OCI-LY3 (cell line): ENCODE results near the gene KRTAP5-9.

Experiments
- H2AFZ ChIP-seq: fragments of 200-600, 300-600 bp; shearing (Covaris generic); 2 replicates; pipeline ENCODE4 v1.6.0; 2014; ENCODE audit warnings: antibody characterized with exemption, low read depth, low read length
- H3K27ac ChIP-seq: fragments of 200-600, 300-600 bp; sonication (generic); 2 replicates; pipeline ENCODE4 v1.5.1; 2014; ENCODE audit warnings: mild to moderate bottlenecking, low read length, moderate library complexity, mixed read lengths
- H3K27me3 ChIP-seq: fragments of 200-600, 300-600 bp; sonication (generic); 2 replicates; pipeline ENCODE4 v1.6.1; 2014; ENCODE audit warnings: low read depth, low read length, mixed read lengths
- H3K36me3 ChIP-seq: fragments of 200-600, 300-600 bp; sonication (generic); replicated peaks from 2 replicates; pipeline ENCODE3; 2014; ENCODE audit warnings: low read depth, low read length, mixed read lengths
- H3K4me1 ChIP-seq: fragments of 300-600, 200-600 bp; sonication (generic); 2 replicates; pipeline ENCODE4 v1.6.1; 2014; ENCODE audit warnings: low read length, mixed read lengths
- H3K4me2 ChIP-seq: fragments of 200-600, 300-600 bp; sonication (generic); 2 replicates; pipeline ENCODE4 v1.6.1; 2014; ENCODE audit warnings: low read length, mixed read lengths
- H3K4me3 ChIP-seq: fragments of 300-600, 200-600 bp; sonication (generic); 2 replicates; pipeline ENCODE4 v1.5.1; 2014; ENCODE audit warnings: antibody characterized with exemption, mild to moderate bottlenecking, low read length, moderate library complexity
- H3K79me2 ChIP-seq: fragments of 300-600, 200-600 bp; shearing (Covaris generic); 2 replicates; pipeline ENCODE4 v1.6.1; 2014; ENCODE audit warnings: mild to moderate bottlenecking, low read length, mixed read lengths
- H3K9ac ChIP-seq: fragments of 300-600, 200-600 bp; shearing (Covaris generic); 2 replicates; pipeline ENCODE4 v1.6.0; 2014; ENCODE audit warnings: mild to moderate bottlenecking, low read length, moderate library complexity
- H3K9me3 ChIP-seq: fragments of 200-600, 300-600 bp; shearing (Covaris generic); 2 replicates; pipeline ENCODE4 v1.6.1; 2014; ENCODE audit warnings: low read length, mixed read lengths; ENCODE audit not compliant: insufficient read depth
- H4K20me1 ChIP-seq: fragments of 200-600, 300-600 bp; sonication (generic); 2 replicates; pipeline ENCODE4 v1.6.1; 2016; ENCODE audit warnings: low read length, mixed read lengths; ENCODE audit not compliant: insufficient read depth
- CTCF ChIP-seq: fragments of 200-600, 300-600 bp; sonication (generic); IDR thresholded peaks from 2 replicates; pipeline ENCODE4 v1.5.1; 2014; ENCODE audit warnings: antibody characterized with exemption, low read length, low read depth
- EZH2phosphoT487 ChIP-seq: fragments of 200-600 bp; shearing (Covaris generic); IDR thresholded peaks from 2 replicates; pipeline ENCODE4 v1.6.1; 2018; ENCODE audit warnings: antibody characterized with exemption, mixed run types, low read depth

The KRTAP5-9 gene

GRCh38 chr11:71548120-71548519 is at the start of gene KRTAP5-9:
KRTAP5-9 (plus strand) TSS chr11:71548420; CDS start chr11:71548658, 238 bp downstream.
- H4K20me1 ChIP-seq = no peaks in the 10 kb centered on the region
- H3K36me3 ChIP-seq = no peaks in the 10 kb centered on the region
- no peaks in the 10 kb centered on the region for H3K9me3 ChIP-seq
- peaks cover 43% of the 10 kb centered on the region for H3K4me1 ChIP-seq
- H2AFZ ChIP-seq = no peak within 1 kb of the TSS
- H3K27ac ChIP-seq = no peak within 1 kb of the TSS
- peaks cover 38% of the 10 kb centered on the region for H3K27me3 ChIP-seq
- no peak within 1 kb of the TSS for H3K4me3 ChIP-seq
- H3K4me2 ChIP-seq = no peak within 1 kb of the TSS
- no peaks in the 10 kb centered on the region for H3K79me2 ChIP-seq
- TF ChIP-seq EZH2phosphoT487 (no peak), CTCF (no peak)
- no peak within 1 kb of the TSS for H3K9ac ChIP-seq

GRCh38 chr11:71499125-71499524 is 49.1 kb upstream of the KRTAP5-9 start:
- H3K4me1 ChIP-seq = no peaks in the 10 kb centered on the region
- no peaks in the 10 kb centered on the region for H3K9me3 ChIP-seq
- no peak overlapping the region for H2AFZ ChIP-seq
- no peak for TF ChIP-seq CTCF
- no peak for TF ChIP-seq EZH2phosphoT487
- no peaks in the 10 kb centered on the region for H4K20me1 ChIP-seq
- H3K4me3 ChIP-seq = no peak overlapping the region
- H3K36me3 ChIP-seq = peaks cover 49% of the 10 kb centered on the region
- no peak overlapping the region for H3K4me2 ChIP-seq
- H3K79me2 ChIP-seq = no peaks in the 10 kb centered on the region
- H3K9ac ChIP-seq = no peak overlapping the region
- no peaks in the 10 kb centered on the region for H3K27me3 ChIP-seq
- H3K27ac ChIP-seq = no peak overlapping the region

GRCh38 chr11:71499546-71499945 is 48.7 kb upstream of the KRTAP5-9 start:
- Histone ChIP-seq H2AFZ (no peak overlapping the region), H3K36me3 (peaks cover 49% of the 10 kb centered on the region), H4K20me1 (no peaks in the 10 kb centered on the region), H3K4me3 (no peak overlapping the region), H3K4me2 (no peak overlapping the region), H3K79me2 (no peaks in the 10 kb centered on the region), H3K9ac (no peak overlapping the region), H3K9me3 (no peaks in the 10 kb centered on the region), H3K27me3 (no peaks in the 10 kb centered on the region), H3K4me1 (no peaks in the 10 kb centered on the region), H3K27ac (no peak overlapping the region)
- TF ChIP-seq EZH2phosphoT487 (no peak), CTCF (no peak)

- Histone ChIP-seq H2AFZ (no peak overlapping the region), H3K27me3 (no peaks in the 10 kb centered on the region), H3K9me3 (no peaks in the 10 kb centered on the region), H3K4me2 (no peak overlapping the region), H3K9ac (no peak overlapping the region), H3K27ac (no peak overlapping the region), H3K36me3 (peaks cover 41% of the 10 kb centered on the region), H3K4me1 (no peaks in the 10 kb centered on the region), H3K79me2 (no peaks in the 10 kb centered on the region), H4K20me1 (no peaks in the 10 kb centered on the region), H3K4me3 (no peak overlapping the region)
- no peak for TF ChIP-seq CTCF
- no peak for TF ChIP-seq EZH2phosphoT487
Measured at GRCh38 chr11:71500601-71501021, 47.6 kb upstream of the KRTAP5-9 start.
